Nephron progenitor cell (in vitro differentiated cells): Measurements from ENCODE around the gene C1orf226.

Experiments
- DNase-seq: peaks from one replicate; pipeline ENCODE4 v3.0.0; 2021
- H3K27ac Mint-ChIP-seq: 2 replicates; pipeline ENCODE4 v1.8.0; 2021; ENCODE audit warnings: mild to moderate bottlenecking, moderate library complexity, mixed read lengths
- H3K27me3 Mint-ChIP-seq: 2 replicates; pipeline ENCODE4 v1.8.0; 2021; ENCODE audit warnings: mild to moderate bottlenecking, low read depth, mixed read lengths; ENCODE audit not compliant: poor library complexity
- H3K36me3 Mint-ChIP-seq: 2 replicates; pipeline ENCODE4 v1.8.0; 2021; ENCODE audit warnings: low read depth, mixed read lengths
- H3K4me1 Mint-ChIP-seq: 2 replicates; pipeline ENCODE4 v1.8.0; 2021; ENCODE audit warnings: mixed read lengths
- H3K4me3 Mint-ChIP-seq: 2 replicates; pipeline ENCODE4 v1.8.0; 2021; ENCODE audit warnings: mild to moderate bottlenecking, moderate library complexity, mixed read lengths
- H3K9me3 Mint-ChIP-seq: 2 replicates; pipeline ENCODE4 v1.8.0; 2021; ENCODE audit warnings: mild to moderate bottlenecking, moderate library complexity, mixed read lengths
- TF ChIP-seq, protein P1 (sequence below): fragments of 200-600 bp; sonication (generic); IDR thresholded peaks from 2 replicates; pipeline ENCODE4 v1.5.0; 2021; ENCODE audit warnings: antibody characterized with exemption

The C1orf226 gene

DNA sequence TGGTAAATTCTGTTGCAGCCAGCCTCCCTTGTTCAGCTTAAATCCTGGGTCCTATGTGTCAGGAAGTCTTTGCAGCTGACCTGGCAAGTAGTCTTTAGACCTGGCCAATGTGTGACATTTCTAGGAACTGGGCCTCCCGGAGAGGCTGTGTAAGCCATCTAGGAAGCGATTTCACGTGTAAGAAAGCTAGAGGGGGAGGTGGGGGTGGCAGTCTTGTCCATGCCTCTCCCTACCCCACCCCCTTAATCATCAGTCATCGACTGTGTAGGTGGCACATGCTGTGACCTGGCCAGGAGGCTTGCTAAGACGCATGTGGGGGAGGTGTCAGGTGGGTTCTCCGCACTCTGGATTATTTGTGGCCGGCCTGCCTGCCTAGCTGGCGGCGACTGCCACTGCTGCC lies 8.4 kb downstream of the C1orf226 start:
- TF ChIP-seq, protein P1, sequence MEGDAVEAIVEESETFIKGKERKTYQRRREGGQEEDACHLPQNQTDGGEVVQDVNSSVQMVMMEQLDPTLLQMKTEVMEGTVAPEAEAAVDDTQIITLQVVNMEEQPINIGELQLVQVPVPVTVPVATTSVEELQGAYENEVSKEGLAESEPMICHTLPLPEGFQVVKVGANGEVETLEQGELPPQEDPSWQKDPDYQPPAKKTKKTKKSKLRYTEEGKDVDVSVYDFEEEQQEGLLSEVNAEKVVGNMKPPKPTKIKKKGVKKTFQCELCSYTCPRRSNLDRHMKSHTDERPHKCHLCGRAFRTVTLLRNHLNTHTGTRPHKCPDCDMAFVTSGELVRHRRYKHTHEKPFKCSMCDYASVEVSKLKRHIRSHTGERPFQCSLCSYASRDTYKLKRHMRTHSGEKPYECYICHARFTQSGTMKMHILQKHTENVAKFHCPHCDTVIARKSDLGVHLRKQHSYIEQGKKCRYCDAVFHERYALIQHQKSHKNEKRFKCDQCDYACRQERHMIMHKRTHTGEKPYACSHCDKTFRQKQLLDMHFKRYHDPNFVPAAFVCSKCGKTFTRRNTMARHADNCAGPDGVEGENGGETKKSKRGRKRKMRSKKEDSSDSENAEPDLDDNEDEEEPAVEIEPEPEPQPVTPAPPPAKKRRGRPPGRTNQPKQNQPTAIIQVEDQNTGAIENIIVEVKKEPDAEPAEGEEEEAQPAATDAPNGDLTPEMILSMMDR: no peak
- DNase-seq: no peak
- Mint-ChIP-seq H3K36me3 (no peaks in the 10 kb centered on the region), H3K9me3 (no peaks in the 10 kb centered on the region), H3K4me1 (peaks cover 37% of the 10 kb centered on the region), H3K27me3 (peaks cover 14% of the 10 kb centered on the region), H3K27ac (no peak overlapping the region), H3K4me3 (no peak overlapping the region)

DNA sequence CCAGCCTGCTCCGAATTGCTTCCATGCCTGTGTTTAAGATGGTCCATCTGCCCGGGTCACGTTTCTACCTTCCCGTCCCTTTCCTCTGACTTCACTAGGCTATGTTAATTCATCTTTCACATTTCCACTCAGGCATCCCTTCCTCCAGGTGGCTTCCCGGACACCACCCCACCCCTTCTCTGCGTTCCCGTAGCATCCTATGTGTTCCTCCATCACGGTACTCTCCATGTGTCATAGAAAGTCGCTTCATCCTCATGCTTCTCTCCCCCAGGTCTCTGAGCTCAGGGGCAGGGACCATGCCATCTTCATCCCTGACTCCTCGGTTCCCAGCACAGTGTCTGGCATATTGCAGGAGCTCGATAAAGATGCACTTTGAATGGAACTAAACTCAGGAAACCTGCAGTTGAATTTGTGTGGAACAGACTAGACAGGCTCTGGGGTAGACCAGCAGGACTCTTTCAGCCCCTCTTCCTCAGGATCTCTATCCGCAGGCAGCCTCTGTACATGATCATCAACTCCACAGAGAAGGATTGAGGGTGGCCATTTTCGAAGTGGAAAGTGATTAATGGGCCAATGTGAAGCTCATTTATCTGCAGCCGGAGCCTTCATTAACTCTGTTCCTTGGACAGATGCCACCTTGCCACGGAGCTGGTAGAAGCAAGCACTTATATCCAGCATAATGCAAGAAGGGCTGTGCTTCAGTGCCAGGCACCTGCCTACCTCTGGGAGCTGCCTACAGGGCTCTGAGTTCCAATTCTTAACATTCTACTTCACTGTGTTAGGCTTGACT lies 9.1 kb downstream of the C1orf226 start:
- Mint-ChIP-seq H3K9me3 (no peaks in the 10 kb centered on the region), H3K27ac (peak overlapping the region; percentile 64), H3K36me3 (no peaks in the 10 kb centered on the region), H3K4me3 (no peak overlapping the region), H3K27me3 (peaks cover 14% of the 10 kb centered on the region), H3K4me1 (peaks cover 37% of the 10 kb centered on the region)
- no peak for DNase-seq
- TF ChIP-seq, protein P1: no peak

DNA sequence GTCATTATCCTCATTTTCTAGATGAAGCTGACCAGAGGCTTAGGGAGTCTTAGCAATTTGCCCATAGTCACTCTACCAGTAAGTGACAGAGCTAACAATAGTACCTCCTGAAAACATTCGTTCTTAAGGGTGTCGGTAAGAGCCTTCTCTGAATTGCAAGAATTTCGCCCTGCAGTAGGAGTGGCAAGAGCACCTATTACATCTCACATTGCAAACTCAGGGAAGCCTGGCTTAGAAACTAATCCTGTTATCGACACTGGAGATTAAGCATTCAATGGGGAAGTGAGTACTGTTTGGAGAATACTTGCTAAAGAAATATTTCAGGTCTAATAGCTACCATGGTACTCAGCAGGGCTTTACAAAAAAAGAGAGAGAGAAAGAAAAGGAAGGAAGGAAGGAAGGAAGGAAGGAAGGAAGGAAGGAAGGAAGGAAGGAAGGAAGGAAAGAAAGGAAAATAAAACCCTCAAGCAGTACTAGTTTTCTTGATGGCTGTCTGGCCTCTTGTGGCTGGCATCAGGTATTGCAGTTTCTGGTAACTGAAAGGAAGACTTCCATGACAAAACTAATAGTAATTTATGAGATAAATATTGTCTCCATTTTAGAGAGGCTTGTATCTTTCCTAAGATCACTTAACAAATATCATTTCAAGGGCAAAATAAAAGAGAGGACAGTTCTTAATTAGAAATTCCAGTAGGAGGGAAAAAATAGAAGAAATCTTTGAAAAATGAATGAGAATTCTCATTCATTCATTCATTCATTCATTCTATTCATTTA lies 10.4 kb downstream of the C1orf226 start:
- peak; percentile 32 for DNase-seq
- H3K36me3 Mint-ChIP-seq: no peaks in the 10 kb centered on the region
- peaks cover 37% of the 10 kb centered on the region for H3K4me1 Mint-ChIP-seq
- peaks cover 17% of the 10 kb centered on the region for H3K27me3 Mint-ChIP-seq
- no peak overlapping the region for H3K4me3 Mint-ChIP-seq
- no peak overlapping the region for H3K27ac Mint-ChIP-seq
- H3K9me3 Mint-ChIP-seq: no peaks in the 10 kb centered on the region
- TF ChIP-seq, protein P1: peak; percentile 75

DNA sequence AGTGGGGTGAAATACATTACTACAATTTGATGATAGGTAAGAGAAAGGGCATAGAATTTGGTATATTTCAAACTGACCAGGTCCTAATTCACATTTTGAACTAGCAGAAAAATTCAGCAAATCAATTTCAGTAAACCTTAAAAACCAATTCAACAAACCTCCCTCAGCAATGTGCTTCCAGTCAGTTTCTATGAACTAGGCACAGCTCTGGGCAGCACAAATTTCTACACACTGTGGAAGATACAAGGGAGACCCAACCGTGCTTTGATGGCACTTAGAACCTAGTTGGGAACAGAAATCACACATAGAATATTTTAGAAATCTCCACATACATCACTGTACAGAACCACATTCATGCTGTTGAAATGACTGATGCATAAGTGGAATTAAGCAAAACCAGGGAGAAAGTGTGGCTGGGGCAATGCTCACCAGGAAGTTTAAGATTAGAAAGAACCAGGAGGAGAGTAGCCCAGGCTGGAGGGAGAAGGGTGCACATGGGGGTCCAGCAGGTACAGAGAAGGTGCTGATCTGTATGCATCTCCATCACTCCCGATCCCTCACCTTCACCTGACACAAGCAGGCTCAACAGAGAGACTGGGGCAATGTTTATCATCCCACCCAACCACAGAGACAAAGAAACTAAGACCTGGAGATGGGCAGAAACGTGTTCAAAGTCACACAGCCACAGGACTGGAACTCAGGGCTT lies 14.8 kb downstream of the C1orf226 start:
- peaks cover 20% of the 10 kb centered on the region for H3K4me1 Mint-ChIP-seq
- DNase-seq: no peak
- H3K27me3 Mint-ChIP-seq: peaks cover 11% of the 10 kb centered on the region
- TF ChIP-seq, protein P1: no peak
- no peak overlapping the region for H3K27ac Mint-ChIP-seq
- no peaks in the 10 kb centered on the region for H3K36me3 Mint-ChIP-seq
- H3K4me3 Mint-ChIP-seq: no peak overlapping the region
- H3K9me3 Mint-ChIP-seq: no peaks in the 10 kb centered on the region

DNA sequence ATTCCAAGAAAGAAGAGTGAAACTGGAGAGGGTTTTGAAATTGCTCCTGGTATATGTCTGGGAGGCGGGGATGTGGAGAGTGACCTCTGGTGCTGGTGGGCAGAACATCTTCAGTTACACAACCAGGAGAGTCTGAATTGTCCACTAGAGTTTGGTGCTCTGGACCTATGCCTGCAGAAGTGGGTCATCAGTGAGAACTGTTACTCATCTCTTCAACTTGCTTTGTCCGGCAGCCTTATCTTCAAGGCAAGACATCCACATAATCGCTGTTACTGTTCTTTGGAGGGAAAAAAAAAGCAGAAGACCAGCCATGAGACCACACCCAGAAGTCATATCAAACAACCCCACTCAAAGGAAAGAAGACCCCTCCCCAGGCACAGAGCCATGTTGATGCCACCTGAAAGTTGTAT lies 15.5 kb downstream of the C1orf226 start:
- Mint-ChIP-seq H3K27ac (no peak overlapping the region), H3K4me3 (no peak overlapping the region), H3K4me1 (peaks cover 14% of the 10 kb centered on the region), H3K36me3 (no peaks in the 10 kb centered on the region), H3K27me3 (peaks cover 7% of the 10 kb centered on the region), H3K9me3 (no peaks in the 10 kb centered on the region)
- TF ChIP-seq, protein P1: no peak
- no peak for DNase-seq
